SIG-M5 (cell line): Measurements from ENCODE around the gene PFKFB1.

Source experiments
- DNase-seq: peaks from one replicate; lab custom pipeline; 2025; lab: John Stamatoyannopoulos, UW

PFKFB1 gene

GRCh38 chrX:54994099-54994498 lies at the start of gene PFKFB1:
TSS of gene PFKFB1 (minus strand) at chrX:54994188. CDS start at chrX:54994007, 181 bp downstream.
- DNase-seq = no peak

DNA sequence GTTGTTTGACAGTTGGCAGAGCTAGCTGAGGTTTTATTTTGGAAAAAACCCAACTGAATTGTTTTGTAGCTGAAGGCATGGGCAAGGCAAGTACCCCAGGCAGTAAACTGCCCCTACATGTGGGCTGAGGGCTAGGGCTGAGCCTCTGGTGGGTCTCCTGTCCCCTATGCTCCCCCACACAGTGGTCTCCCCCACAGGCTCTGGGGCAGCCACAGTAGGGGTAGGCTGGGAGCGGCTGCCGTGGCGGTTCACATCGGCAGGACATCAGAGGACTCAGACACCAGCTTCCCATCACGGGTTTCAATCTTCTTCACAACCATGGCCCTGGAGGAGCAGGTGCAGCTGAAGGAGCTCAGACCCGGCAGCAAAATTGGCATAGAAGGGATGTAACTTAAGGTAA lies 47.5 kb upstream of the PFKFB1 start:
- DNase-seq = no peak

- DNase-seq = no peak
These were observed 45.5 kb upstream of the PFKFB1 start for GRCh38 chrX:55039471-55039870.

- DNase-seq = no peak
These were observed 39.4 kb upstream of the PFKFB1 start for GRCh38 chrX:55033429-55033828.

- DNase-seq = no peak
These were observed 36.5 kb upstream of the PFKFB1 start, which contains the start of gene ALAS2 for GRCh38 chrX:55030271-55031205. TSS of gene ALAS2 (minus strand) at chrX:55030977. CDS start at chrX:55026000, 4,977 bp downstream.

DNA sequence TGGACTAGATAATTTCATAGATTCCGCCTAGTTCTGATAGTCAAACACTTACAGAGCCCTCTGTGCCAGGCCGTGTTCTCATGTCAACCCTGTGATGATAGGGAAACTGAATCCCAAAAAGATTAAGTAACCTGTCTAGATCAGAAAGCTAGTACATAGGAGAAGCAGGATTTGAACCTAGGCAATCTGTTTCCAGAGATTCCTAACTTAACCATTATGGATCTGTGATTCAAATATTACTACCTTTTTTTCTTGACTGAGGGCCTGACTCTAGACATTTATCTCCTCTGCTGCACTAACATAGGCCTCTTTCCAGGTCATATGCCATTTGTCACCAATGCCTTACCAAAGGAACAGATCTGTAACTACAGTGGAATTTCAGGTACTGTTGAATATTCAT lies 35.3 kb upstream of the PFKFB1 start:
- no peak for DNase-seq

- DNase-seq = no peak
These were observed 34.6 kb upstream of the PFKFB1 start for GRCh38 chrX:55028611-55029010.

DNA sequence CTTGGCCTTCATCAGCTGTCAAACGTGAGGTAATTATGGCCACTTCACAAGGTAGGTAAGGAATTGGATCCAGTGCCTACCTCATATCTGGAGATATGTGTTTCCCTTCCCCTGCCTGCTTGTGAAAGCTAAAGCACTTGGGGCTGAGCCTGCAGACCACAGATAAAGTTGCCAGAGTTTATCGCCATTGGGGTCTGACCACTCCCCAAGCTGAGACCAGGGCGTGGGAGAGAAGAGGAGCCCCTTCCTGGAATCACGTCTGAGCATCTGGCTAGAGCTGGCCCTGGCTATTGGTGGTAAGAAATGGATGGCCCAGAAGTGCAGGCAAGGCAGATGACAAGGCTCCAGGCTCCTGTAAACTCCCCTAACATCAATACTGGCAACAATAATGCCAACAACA lies 34.1 kb upstream of the PFKFB1 start:
- no peak for DNase-seq

- DNase-seq = no peak
These were observed 32.9 kb upstream of the PFKFB1 start for GRCh38 chrX:55026840-55027239.

DNA sequence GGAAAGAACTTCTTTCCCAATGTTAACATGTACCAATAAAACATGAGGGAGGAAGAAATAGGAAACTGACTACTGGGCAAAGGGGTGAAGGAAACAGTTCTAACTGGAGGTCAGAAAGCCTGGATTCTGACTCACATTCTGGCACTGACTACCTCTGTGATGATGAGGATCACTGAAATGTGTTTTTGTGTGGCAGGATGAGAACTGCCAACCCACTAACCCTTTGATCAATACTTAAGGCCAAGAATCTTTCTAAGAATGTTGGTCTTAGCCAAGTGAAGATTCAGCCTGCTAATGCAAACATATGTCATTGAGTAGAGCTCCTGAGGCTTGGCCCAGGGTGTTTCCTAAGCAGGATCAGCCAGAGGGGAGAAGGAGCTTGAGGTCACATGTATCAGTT lies 32.2 kb upstream of the PFKFB1 start:
- no peak for DNase-seq

DNA sequence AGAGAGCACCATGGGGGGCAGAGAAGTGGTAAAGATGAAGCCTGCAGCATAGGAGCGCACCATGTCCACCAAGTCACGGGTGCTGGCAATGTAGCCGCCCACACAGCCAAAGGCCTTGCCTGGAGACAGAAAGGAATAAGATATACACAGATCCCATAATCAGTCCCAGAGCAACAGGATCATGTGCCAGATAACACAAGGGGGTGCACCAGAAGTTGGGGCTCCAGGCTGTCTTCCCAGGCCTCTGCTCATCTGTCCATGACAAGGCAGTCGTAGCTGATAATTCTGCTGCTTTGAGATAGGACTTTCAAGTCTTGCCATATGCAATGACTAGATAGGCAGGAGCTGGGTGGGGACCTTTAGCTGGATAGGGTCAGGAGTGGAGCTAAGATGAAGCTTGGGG lies 20.9 kb upstream of the PFKFB1 start:
- no peak for DNase-seq

- no peak for DNase-seq
These were observed 17.3 kb upstream of the PFKFB1 start for GRCh38 chrX:55011294-55011693.

GRCh38 chrX:55008571-55009358 lies 14.8 kb upstream of the PFKFB1 start:
- no peak for DNase-seq

GRCh38 chrX:55007656-55008055 lies 13.7 kb upstream of the PFKFB1 start:
- DNase-seq = no peak

GRCh38 chrX:55006827-55007621 lies 13.0 kb upstream of the PFKFB1 start:
- no peak for DNase-seq

DNA sequence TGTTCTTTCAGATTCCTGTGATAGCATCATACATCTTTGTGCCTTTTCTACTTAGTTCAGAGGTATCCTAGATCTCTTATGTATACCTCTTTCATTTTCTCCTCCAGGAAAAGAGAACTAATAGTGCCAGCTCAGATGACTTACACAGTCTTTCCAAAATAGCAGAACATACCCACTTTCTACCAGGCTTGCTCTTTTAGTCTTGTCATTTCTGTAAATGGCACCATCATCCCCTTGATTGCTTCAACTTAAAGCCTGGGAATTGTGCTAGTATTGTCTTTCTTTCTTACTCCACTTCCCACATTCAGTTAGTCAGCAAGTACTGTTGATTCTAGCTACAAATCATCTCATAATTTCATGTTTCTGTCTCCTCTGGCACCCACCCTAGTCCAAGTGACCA lies 11.3 kb upstream of the PFKFB1 start:
- no peak for DNase-seq

GRCh38 chrX:55004231-55004630 lies 10.2 kb upstream of the PFKFB1 start:
- DNase-seq = no peak

GRCh38 chrX:54999717-55000598 lies 6.0 kb upstream of the PFKFB1 start, which contains the start of gene APEX2:
TSS of gene APEX2 (plus strand) at chrX:55000363. CDS start at chrX:55000423, 60 bp downstream.
- DNase-seq = peak; percentile 72

DNA sequence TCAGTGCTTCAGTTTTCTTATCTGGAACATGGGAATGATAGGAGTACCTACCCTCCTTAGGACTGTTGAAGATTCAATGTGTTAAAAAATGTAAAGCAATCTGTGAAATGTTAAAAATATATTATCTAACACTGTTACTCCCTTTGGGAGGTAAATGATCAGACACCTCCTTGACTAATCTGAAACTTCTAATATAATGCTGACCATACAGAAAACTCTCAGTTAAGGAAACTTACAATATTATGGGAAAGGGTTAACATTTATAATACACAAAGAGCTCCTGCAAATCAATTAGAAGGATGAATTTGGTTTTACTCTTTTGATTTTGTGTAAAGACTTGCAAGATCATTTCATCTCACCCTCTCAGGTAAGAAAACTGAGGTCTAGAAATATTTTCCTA lies 1.6 kb upstream of the PFKFB1 start:
- DNase-seq = no peak

- DNase-seq = no peak
These were observed 822 bp upstream of the PFKFB1 start for GRCh38 chrX:54994668-54995351.
